Neural progenitor cell (in vitro differentiated cells): ENCODE measurements around the gene IL1R2. TPM values are rescaled to one million over a fixed set of nuclear protein-coding genes. Genes with fewer than 3 reads are reported as not detected.

ENCODE experiments used
- DNase-seq: peaks from one replicate; pipeline ENCODE4 v3.0.0-alpha.2; 2016; ENCODE audit warnings: low spot score
- H2AFZ ChIP-seq: fragments of 200-600 bp; sonication (generic); replicated peaks from 2 replicates; pipeline ENCODE4 v1.6.1; 2016; ENCODE audit warnings: antibody characterized with exemption
- H3F3A ChIP-seq: fragments of 200-600 bp; sonication (generic); 2 replicates; pipeline ENCODE4 v1.6.1; 2016; ENCODE audit warnings: antibody characterized with exemption, low read depth
- H3K27ac ChIP-seq: fragments of 200-600 bp; sonication (generic); 2 replicates; pipeline ENCODE4 v1.5.1; 2016; ENCODE audit warnings: mild to moderate bottlenecking
- H3K27me3 ChIP-seq: fragments of 200-600 bp; sonication (generic); 2 replicates; pipeline ENCODE4 v1.6.1; 2016; ENCODE audit warnings: mild to moderate bottlenecking, moderate library complexity
- H3K36me3 ChIP-seq: fragments of 200-600 bp; sonication (generic); 2 replicates; pipeline ENCODE4 v1.5.1; 2016
- H3K4me1 ChIP-seq: fragments of 200-600 bp; sonication (generic); 2 replicates; pipeline ENCODE4 v1.6.1; 2016; ENCODE audit warnings: mixed run types
- H3K4me2 ChIP-seq: fragments of 200-600 bp; sonication (generic); 2 replicates; pipeline ENCODE4 v1.6.1; 2016
- H3K4me3 ChIP-seq: fragments of 200-600 bp; sonication (generic); 2 replicates; pipeline ENCODE4 v1.5.1; 2016
- H3K79me2 ChIP-seq: fragments of 200-600 bp; sonication (generic); 2 replicates; pipeline ENCODE4 v1.6.1; 2016; ENCODE audit warnings: low read depth
- H3K9ac ChIP-seq: fragments of 200-600 bp; sonication (generic); 2 replicates; pipeline ENCODE4 v1.6.1; 2016
- H3K9me3 ChIP-seq: fragments of 200-600 bp; sonication (generic); 2 replicates; pipeline ENCODE4 v1.5.1; 2016; ENCODE audit warnings: low read depth
- H4K20me1 ChIP-seq: fragments of 200-600 bp; sonication (generic); 2 replicates; pipeline ENCODE4 v1.6.1; 2016; ENCODE audit warnings: low read depth
- H3K27ac Mint-ChIP-seq: 3 replicates; pipeline ENCODE4 v1.8.0; 2021; ENCODE audit warnings: mixed read lengths
- H3K27me3 Mint-ChIP-seq: 2 replicates; pipeline ENCODE4 v1.8.0; 2022; ENCODE audit warnings: low read depth, mild to moderate bottlenecking, inconsistent platforms, moderate library complexity, mixed read lengths; ENCODE audit not compliant: insufficient read depth
- H3K36me3 Mint-ChIP-seq: 3 replicates; pipeline ENCODE4 v1.8.0; 2021; ENCODE audit warnings: mixed read lengths
- H3K4me1 Mint-ChIP-seq: 3 replicates; pipeline ENCODE4 v1.8.0; 2021; ENCODE audit warnings: mixed read lengths
- H3K4me3 Mint-ChIP-seq: 3 replicates; pipeline ENCODE4 v1.8.0; 2021; ENCODE audit warnings: mild to moderate bottlenecking, moderate library complexity, mixed read lengths
- H3K9me3 Mint-ChIP-seq: 3 replicates; pipeline ENCODE4 v1.8.0; 2020; ENCODE audit warnings: mixed read lengths
- EZH2 ChIP-seq: fragments of 200-600 bp; sonication (generic); IDR thresholded peaks from 2 replicates; pipeline ENCODE4 v1.6.1; 2017; ENCODE audit warnings: antibody characterized with exemption, mild to moderate bottlenecking, moderate library complexity
- EZH2phosphoT487 ChIP-seq: fragments of 200-600 bp; sonication (generic); IDR thresholded peaks from 2 replicates; pipeline ENCODE4 v1.6.1; 2017; ENCODE audit warnings: antibody characterized with exemption
- total RNA-seq: library from RNA; depleted of rRNA; stranded (reverse); fragments of >200 nt; gene quantifications from 2 replicates; pipeline ENCODE4 v1.2.3, GENCODE V29; 2015; ENCODE audit warnings: low replicate concordance
- TF ChIP-seq, protein P1 (sequence below): fragments of 200-600 bp; sonication (generic); IDR thresholded peaks from 2 replicates; pipeline ENCODE4 v1.5.1; 2017; ENCODE audit warnings: antibody characterized with exemption, mild to moderate bottlenecking

The IL1R2 gene
- total RNA-seq, 1 donor from 2014 or later = not detected

DNA sequence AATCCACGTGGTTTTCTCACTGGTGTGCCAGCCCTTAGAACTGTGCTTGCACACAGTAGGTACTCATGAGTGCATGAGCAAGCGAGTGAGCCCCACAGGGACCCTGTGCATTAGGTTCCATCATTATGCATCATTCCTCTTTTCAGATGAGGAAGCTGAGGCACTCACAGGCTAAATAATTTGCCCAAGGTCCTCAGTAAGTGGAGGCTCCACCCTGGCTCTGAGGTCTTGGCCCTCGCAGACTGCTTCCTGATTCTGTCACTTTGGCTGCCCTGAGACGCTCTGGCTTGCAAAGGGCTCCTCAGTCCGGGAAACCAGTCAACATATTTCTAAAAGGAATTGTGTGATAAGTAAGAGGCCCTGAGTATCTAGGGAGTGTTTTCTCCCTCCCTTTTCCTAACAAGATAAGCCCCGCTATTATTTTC lies 71.7 kb downstream of the IL1R2 start:
- Histone ChIP-seq H3K4me1 (no peaks in the 10 kb centered on the region), H2AFZ (no peak overlapping the region), H3K4me3 (no peak overlapping the region), H3F3A (no peaks in the 10 kb centered on the region), H3K9me3 (no peaks in the 10 kb centered on the region), H3K4me2 (no peak overlapping the region), H4K20me1 (no peaks in the 10 kb centered on the region), H3K36me3 (no peaks in the 10 kb centered on the region), H3K27ac (no peak overlapping the region), H3K79me2 (no peaks in the 10 kb centered on the region), H3K9ac (no peak overlapping the region), H3K27me3 (no peaks in the 10 kb centered on the region)
- Mint-ChIP-seq H3K36me3 (peaks cover 2% of the 10 kb centered on the region), H3K27ac (no peak overlapping the region), H3K4me3 (no peak overlapping the region), H3K4me1 (peaks cover 47% of the 10 kb centered on the region), H3K9me3 (no peaks in the 10 kb centered on the region), H3K27me3 (peaks cover 10% of the 10 kb centered on the region)
- TF ChIP-seq EZH2phosphoT487 (no peak), EZH2 (no peak)
- TF ChIP-seq, protein P1, sequence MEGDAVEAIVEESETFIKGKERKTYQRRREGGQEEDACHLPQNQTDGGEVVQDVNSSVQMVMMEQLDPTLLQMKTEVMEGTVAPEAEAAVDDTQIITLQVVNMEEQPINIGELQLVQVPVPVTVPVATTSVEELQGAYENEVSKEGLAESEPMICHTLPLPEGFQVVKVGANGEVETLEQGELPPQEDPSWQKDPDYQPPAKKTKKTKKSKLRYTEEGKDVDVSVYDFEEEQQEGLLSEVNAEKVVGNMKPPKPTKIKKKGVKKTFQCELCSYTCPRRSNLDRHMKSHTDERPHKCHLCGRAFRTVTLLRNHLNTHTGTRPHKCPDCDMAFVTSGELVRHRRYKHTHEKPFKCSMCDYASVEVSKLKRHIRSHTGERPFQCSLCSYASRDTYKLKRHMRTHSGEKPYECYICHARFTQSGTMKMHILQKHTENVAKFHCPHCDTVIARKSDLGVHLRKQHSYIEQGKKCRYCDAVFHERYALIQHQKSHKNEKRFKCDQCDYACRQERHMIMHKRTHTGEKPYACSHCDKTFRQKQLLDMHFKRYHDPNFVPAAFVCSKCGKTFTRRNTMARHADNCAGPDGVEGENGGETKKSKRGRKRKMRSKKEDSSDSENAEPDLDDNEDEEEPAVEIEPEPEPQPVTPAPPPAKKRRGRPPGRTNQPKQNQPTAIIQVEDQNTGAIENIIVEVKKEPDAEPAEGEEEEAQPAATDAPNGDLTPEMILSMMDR = no peak
- no peak for DNase-seq

DNA sequence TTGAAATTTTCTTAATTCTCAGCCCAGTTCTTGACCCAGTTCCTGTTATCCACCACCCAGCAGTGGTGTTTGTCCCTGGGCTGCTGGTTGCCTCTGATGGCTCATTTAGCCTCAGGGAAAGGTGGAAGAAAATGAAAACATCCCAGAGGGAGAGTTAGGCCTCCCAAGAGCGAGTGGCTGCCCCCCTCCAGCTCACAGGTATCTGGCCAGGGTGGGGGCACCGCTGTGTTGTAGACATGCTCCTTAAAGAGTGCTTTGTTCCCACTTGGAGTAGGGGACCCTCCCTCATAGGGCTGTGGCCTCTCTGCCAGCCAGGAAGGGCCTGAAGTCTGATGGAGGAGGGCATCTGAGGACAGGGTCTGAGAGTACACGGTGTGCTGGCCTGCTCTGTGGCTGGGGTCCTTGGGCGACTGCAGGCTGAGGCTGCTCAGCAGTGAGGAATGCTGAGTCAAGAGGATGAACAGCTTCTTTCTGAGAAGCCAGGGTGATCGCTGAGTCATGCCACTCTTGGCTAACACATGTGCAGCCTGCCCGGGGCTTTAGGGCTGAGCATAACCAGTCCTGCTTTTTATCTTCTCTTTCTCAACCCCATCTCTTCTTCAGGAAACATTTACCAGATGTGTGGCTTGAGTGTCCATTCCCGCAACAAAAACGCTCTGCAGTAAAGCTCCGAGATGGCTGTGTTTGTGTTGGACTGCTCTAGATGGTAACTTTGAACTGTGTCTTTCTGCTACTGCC lies 72.3 kb downstream of the IL1R2 start:
- H3K27me3 Mint-ChIP-seq = peaks cover 10% of the 10 kb centered on the region
- no peak overlapping the region for H3K27ac ChIP-seq
- H3K4me3 ChIP-seq = no peak overlapping the region
- H3K9me3 Mint-ChIP-seq = no peaks in the 10 kb centered on the region
- H3K4me1 Mint-ChIP-seq = peaks cover 41% of the 10 kb centered on the region
- H3K36me3 Mint-ChIP-seq = peaks cover 2% of the 10 kb centered on the region
- no peaks in the 10 kb centered on the region for H3F3A ChIP-seq
- peak overlapping the region; percentile 38 for H3K27ac Mint-ChIP-seq
- H3K79me2 ChIP-seq = no peaks in the 10 kb centered on the region
- H3K4me3 Mint-ChIP-seq = no peak overlapping the region
- no peaks in the 10 kb centered on the region for H3K27me3 ChIP-seq
- DNase-seq = peak; percentile 66
- no peaks in the 10 kb centered on the region for H3K4me1 ChIP-seq
- no peaks in the 10 kb centered on the region for H3K36me3 ChIP-seq
- no peaks in the 10 kb centered on the region for H4K20me1 ChIP-seq
- no peak overlapping the region for H3K9ac ChIP-seq
- TF ChIP-seq EZH2 = no peak
- H3K4me2 ChIP-seq = no peak overlapping the region
- peak overlapping the region; percentile 78 for H2AFZ ChIP-seq
- H3K9me3 ChIP-seq = no peaks in the 10 kb centered on the region

DNA sequence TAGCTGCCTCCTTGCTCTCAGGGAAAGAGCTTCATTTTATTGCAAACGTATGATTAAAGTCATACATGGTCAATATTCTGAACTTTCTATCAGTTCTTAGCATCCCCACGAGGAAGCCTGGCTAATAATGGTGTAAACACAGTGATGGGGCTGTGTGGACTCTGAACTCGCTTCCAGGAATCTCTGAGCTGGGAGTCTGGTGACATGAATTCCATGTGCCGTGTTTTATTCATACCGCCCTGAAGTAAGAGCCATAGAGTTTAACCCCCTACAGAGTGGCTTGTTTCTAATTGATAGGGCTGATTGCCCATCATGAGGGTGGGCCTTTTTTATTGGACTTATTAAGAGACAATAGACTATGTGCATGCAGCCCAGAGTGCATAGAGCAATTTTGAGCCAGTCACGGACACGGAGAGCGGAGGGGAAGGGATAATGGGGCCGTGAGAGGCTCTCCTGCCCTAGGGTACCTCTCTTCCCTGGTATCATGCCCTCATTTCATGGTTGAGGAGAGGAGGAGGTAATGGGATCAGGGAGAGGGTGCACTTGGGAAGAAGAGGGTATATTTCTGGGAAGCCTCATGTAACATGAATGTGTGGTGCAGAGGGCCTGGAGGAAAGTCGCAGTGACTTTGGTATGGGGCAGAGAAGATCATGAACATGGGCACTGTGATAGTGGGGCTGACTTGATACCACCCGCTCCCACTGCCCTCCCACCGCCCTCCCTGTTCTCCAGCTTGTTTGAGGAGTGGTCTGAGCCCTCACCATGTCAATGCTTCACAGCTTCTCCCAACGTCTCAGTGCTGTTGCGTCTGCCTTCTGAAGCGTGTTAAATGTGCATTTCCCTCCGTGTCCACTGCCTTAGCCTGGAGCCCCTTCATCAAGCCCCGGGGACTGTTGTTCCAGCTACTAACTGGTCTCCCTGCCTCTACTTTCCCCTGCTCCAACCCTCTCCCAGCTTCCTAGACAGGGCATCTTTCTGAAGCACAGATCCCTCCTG lies 73.2 kb downstream of the IL1R2 start:
- H3K4me3 Mint-ChIP-seq = peak overlapping the region; percentile 5
- no peak for DNase-seq
- peaks cover 2% of the 10 kb centered on the region for H3K36me3 Mint-ChIP-seq
- peak overlapping the region; percentile 78 for H3K27ac Mint-ChIP-seq
- no peaks in the 10 kb centered on the region for H3K36me3 ChIP-seq
- H3K9me3 Mint-ChIP-seq = no peaks in the 10 kb centered on the region
- H4K20me1 ChIP-seq = no peaks in the 10 kb centered on the region
- no peaks in the 10 kb centered on the region for H3K79me2 ChIP-seq
- H3F3A ChIP-seq = no peaks in the 10 kb centered on the region
- no peak overlapping the region for H3K9ac ChIP-seq
- peaks cover 8% of the 10 kb centered on the region for H3K27me3 Mint-ChIP-seq
- H3K27ac ChIP-seq = no peak overlapping the region
- no peak overlapping the region for H3K4me3 ChIP-seq
- peaks cover 40% of the 10 kb centered on the region for H3K4me1 Mint-ChIP-seq
- H3K4me1 ChIP-seq = no peaks in the 10 kb centered on the region
- no peaks in the 10 kb centered on the region for H3K9me3 ChIP-seq
- no peak overlapping the region for H2AFZ ChIP-seq
- no peaks in the 10 kb centered on the region for H3K27me3 ChIP-seq
- TF ChIP-seq EZH2phosphoT487 = no peak
- no peak for TF ChIP-seq EZH2
- TF ChIP-seq, protein P1 = no peak
- H3K4me2 ChIP-seq = no peak overlapping the region
